Measurements from ENCODE around the gene JTB. TPM values are rescaled to one million over a fixed set of nuclear protein-coding genes. Genes with fewer than 3 reads are reported as not detected.
"Not testable (repeated sequence)": the region's sequence is repeated elsewhere in the genome, so short reads cannot be mapped to it uniquely, and the experiment has no call there.

JTB gene
- total and polyA plus RNA-seq, 8 donors: 79.5 to 148 (median 87.3) TPM

GRCh38 chr1:154014154-154014907, 36.9 kb upstream of the JTB start:
- no peak for TF ChIP-seq CTCF (IDR thresholded peaks at IDR 0.05)
- Histone ChIP-seq H3K9me3 (no peaks in the 10 kb centered on the region), H3K4me3 (no peak overlapping the region), H3K36me3 (no peaks in the 10 kb centered on the region), H3K27ac (no peak overlapping the region), H3K4me1 (no peaks in the 10 kb centered on the region), H3K27me3 (no peaks in the 10 kb centered on the region)
- ATAC-seq (no peak), DNase-seq (no peak)
- intact Hi-C loops (cut with DNase I): no loop called here

- H3K36me3 ChIP-seq; H3K4me3 ChIP-seq; ATAC-seq; H3K27me3 ChIP-seq; DNase-seq; H3K4me1 ChIP-seq; H3K9me3 ChIP-seq; H3K27ac ChIP-seq; intact Hi-C loops (cut with DNase I): not testable (repeated sequence)
These were observed 35.1 kb upstream of the JTB start for GRCh38 chr1:154012543-154012942.

- intact Hi-C loops (cut with DNase I): no loop called here
- no peak for TF ChIP-seq CTCF (IDR thresholded peaks at IDR 0.05)
- Histone ChIP-seq H3K4me1 (no peaks in the 10 kb centered on the region), H3K27ac (no peak overlapping the region), H3K36me3 (no peaks in the 10 kb centered on the region), H3K4me3 (no peak overlapping the region), H3K27me3 (no peaks in the 10 kb centered on the region), H3K9me3 (no peaks in the 10 kb centered on the region)
- DNase-seq (no peak), ATAC-seq (no peak)
These were observed 34.7 kb upstream of the JTB start for GRCh38 chr1:154012129-154012528.

- Histone ChIP-seq H3K36me3 (no peaks in the 10 kb centered on the region), H3K4me3 (no peak overlapping the region), H3K27ac (no peak overlapping the region), H3K9me3 (no peaks in the 10 kb centered on the region), H3K4me1 (no peaks in the 10 kb centered on the region), H3K27me3 (no peaks in the 10 kb centered on the region)
- intact Hi-C loops (cut with DNase I): no loop called here
- no peak for ATAC-seq
- no peak for TF ChIP-seq CTCF (IDR thresholded peaks at IDR 0.05)
- DNase-seq: no peak
These were observed 28.7 kb upstream of the JTB start for GRCh38 chr1:154006136-154006535.

GRCh38 chr1:154000420-154000819, 22.9 kb upstream of the JTB start:
- no peak overlapping the region for H3K27ac ChIP-seq
- H3K4me3 ChIP-seq: no peak overlapping the region
- ATAC-seq (no peak), DNase-seq (no peak)
- intact Hi-C loops (cut with DNase I): no loop called here
- H3K9me3 ChIP-seq: no peaks in the 10 kb centered on the region
- no peaks in the 10 kb centered on the region for H3K4me1 ChIP-seq
- no peak for TF ChIP-seq CTCF (IDR thresholded peaks at IDR 0.05)
- no peaks in the 10 kb centered on the region for H3K27me3 ChIP-seq
- peaks cover 0 to 9% of the 10 kb centered on the region in 2 donors for H3K36me3 ChIP-seq

GRCh38 chr1:153996882-153997281, 19.4 kb upstream of the JTB start:
- DNase-seq; H3K4me3 ChIP-seq; H3K27ac ChIP-seq; H3K27me3 ChIP-seq; intact Hi-C loops (cut with DNase I); H3K9me3 ChIP-seq; ATAC-seq: not testable (repeated sequence)
- peaks cover 9 to 19% of the 10 kb centered on the region in 2 donors for H3K4me1 ChIP-seq
- H3K36me3 ChIP-seq: peaks cover 0 to 44% of the 10 kb centered on the region in 2 donors
